GM19023 (cell line): ENCODE data around the gene HLF.

Experiments used
- ATAC-seq: cut with Tn5 transposase; IDR thresholded peaks from one replicate; pipeline ENCODE4 v1.9.1; 2021; ENCODE audit warnings: mild to moderate bottlenecking, moderate library complexity; ENCODE audit not compliant: unreplicated experiment

HLF gene

GRCh38 chr17:55305321-55306087 is 40.7 kb downstream of the HLF start:
- no peak for ATAC-seq

- ATAC-seq = no peak
Observed at GRCh38 chr17:55307879-55308278, 43.1 kb downstream of the HLF start.

GRCh38 chr17:55308613-55309391 is 44.0 kb downstream of the HLF start:
- no peak for ATAC-seq

- no peak for ATAC-seq
Observed at GRCh38 chr17:55311767-55312375, 47.1 kb downstream of the HLF start.

- ATAC-seq = no peak
Observed at GRCh38 chr17:55312852-55313251, 48.1 kb downstream of the HLF start.

GRCh38 chr17:55314061-55314783 is 49.5 kb downstream of the HLF start:
- no peak for ATAC-seq

GRCh38 chr17:55314784-55315491 is 50.2 kb downstream of the HLF start:
- no peak for ATAC-seq

GRCh38 chr17:55316499-55316898 is 51.7 kb downstream of the HLF start:
- ATAC-seq = no peak

GRCh38 chr17:55317284-55317683 is 52.5 kb downstream of the HLF start:
- ATAC-seq = no peak

- ATAC-seq = no peak
Observed at GRCh38 chr17:55318081-55318480, 53.3 kb downstream of the HLF start.

- ATAC-seq = no peak
Observed at GRCh38 chr17:55318715-55319487, 54.1 kb downstream of the HLF start.

GRCh38 chr17:55319933-55320593 is 55.3 kb downstream of the HLF start:
- ATAC-seq = no peak

GRCh38 chr17:55320594-55321426 is 56.0 kb downstream of the HLF start:
- ATAC-seq = no peak

- no peak for ATAC-seq
Observed at GRCh38 chr17:55321427-55322060, 56.8 kb downstream of the HLF start.

GRCh38 chr17:55322453-55322985 is 57.8 kb downstream of the HLF start:
- ATAC-seq = no peak

GRCh38 chr17:55323518-55324295 is 58.9 kb downstream of the HLF start:
- no peak for ATAC-seq
